C1 segment of cervical spinal cord (tissue), 14 donors: Measurements from ENCODE around the gene RCSD1.

Source experiments
- DNase-seq, 14 donors: peaks; one replicate each; lab custom pipeline; 2025; lab: John Stamatoyannopoulos, UW

Gene RCSD1

GRCh38 chr1:167683641-167684502, 53.8 kb downstream of the RCSD1 start:
- peak in 1 of 14 donors; percentile 88 for DNase-seq

- peak in 1 of 14 donors; percentile 30 for DNase-seq
Observed at GRCh38 chr1:167685844-167686243, 55.8 kb downstream of the RCSD1 start.

GRCh38 chr1:167687919-167688519, 58.0 kb downstream of the RCSD1 start:
- peak in 12 of 14 donors; percentile 10 to 61 (median 33) for DNase-seq

GRCh38 chr1:167689567-167689920, 59.5 kb downstream of the RCSD1 start:
- no peak for DNase-seq

GRCh38 chr1:167690053-167690452, 60.0 kb downstream of the RCSD1 start:
- DNase-seq: no peak

- no peak for DNase-seq
Observed at GRCh38 chr1:167693425-167694045, 63.5 kb downstream of the RCSD1 start.

- no peak for DNase-seq
Observed at GRCh38 chr1:167694691-167695090, 64.7 kb downstream of the RCSD1 start.

GRCh38 chr1:167695147-167695546, 65.1 kb downstream of the RCSD1 start:
- no peak for DNase-seq

GRCh38 chr1:167695756-167696561, 65.9 kb downstream of the RCSD1 start:
- DNase-seq: no peak

GRCh38 chr1:167697667-167698141, 67.7 kb downstream of the RCSD1 start:
- DNase-seq: peak in 11 of 14 donors; percentile 24 to 86 (median 60)

GRCh38 chr1:167698313-167698712, 68.3 kb downstream of the RCSD1 start:
- no peak for DNase-seq

GRCh38 chr1:167701510-167701909, 71.5 kb downstream of the RCSD1 start:
- DNase-seq: no peak

GRCh38 chr1:167703557-167703956, 73.5 kb downstream of the RCSD1 start:
- DNase-seq: no peak

GRCh38 chr1:167704715-167705114, 74.7 kb downstream of the RCSD1 start:
- DNase-seq: no peak

- no peak for DNase-seq
Observed at GRCh38 chr1:167705250-167705649, 75.2 kb downstream of the RCSD1 start.

GRCh38 chr1:167706363-167706762, 76.3 kb downstream of the RCSD1 start:
- DNase-seq: no peak

- DNase-seq: no peak
Observed at GRCh38 chr1:167706931-167707877, 77.2 kb downstream of the RCSD1 start.

- no peak for DNase-seq
Observed at GRCh38 chr1:167707942-167708341, 77.9 kb downstream of the RCSD1 start.

- DNase-seq: no peak
Observed at GRCh38 chr1:167708940-167709389, 78.9 kb downstream of the RCSD1 start.

- no peak for DNase-seq
Observed at GRCh38 chr1:167710836-167711235, 80.8 kb downstream of the RCSD1 start.
